HEK293T (cell line): ENCODE results near the gene KRT85.

Experiments
- CTCF ChIA-PET: fragments of 350-600 bp; formaldehyde crosslinking; extraction: SDS; loops from one replicate; lab custom pipeline; 2021; ENCODE audit warnings: antibody characterized with exemption, inconsistent platforms; lab: Yijun Ruan, JAX
- POLR2A ChIA-PET: fragments of 350-600 bp; formaldehyde crosslinking; extraction: SDS; loops from one replicate; lab custom pipeline; 2020; ENCODE audit warnings: antibody characterized with exemption, inconsistent platforms; lab: Yijun Ruan, JAX
- DNase-seq: peaks from one replicate; pipeline ENCODE4 v3.0.0; 2012; ENCODE audit warnings: mixed read lengths; ENCODE audit errors: extremely low spot score
- ARNT ChIP-seq: fragments of 450-650 bp; IDR thresholded peaks from 2 replicates; pipeline ENCODE4 v1.6.1; 2017; ENCODE audit warnings: mild to moderate bottlenecking
- BHLHE40 ChIP-seq: fragments of 450-650 bp; IDR thresholded peaks from 2 replicates; pipeline ENCODE4 v1.6.1; 2016; ENCODE audit warnings: mild to moderate bottlenecking, moderate library complexity, borderline replicate concordance
- CTBP1 ChIP-seq: fragments of 450-650 bp; IDR thresholded peaks from 2 replicates; pipeline ENCODE4 v1.6.1; 2016; ENCODE audit warnings: borderline replicate concordance
- ELF4 ChIP-seq: fragments of 450-650 bp; IDR thresholded peaks from 2 replicates; pipeline ENCODE4 v1.6.1; 2017; ENCODE audit warnings: antibody characterized with exemption
- FOXA1 ChIP-seq: fragments of 450-650 bp; IDR thresholded peaks from 2 replicates; pipeline ENCODE4 v1.6.1; 2016; ENCODE audit warnings: mild to moderate bottlenecking
- FOXK2 ChIP-seq: fragments of 450-650 bp; IDR thresholded peaks from 2 replicates; pipeline ENCODE4 v1.6.1; 2016; ENCODE audit warnings: mild to moderate bottlenecking
- FOXM1 ChIP-seq: fragments of 450-650 bp; IDR thresholded peaks from 2 replicates; pipeline ENCODE4 v1.6.1; 2017; ENCODE audit warnings: mild to moderate bottlenecking, borderline replicate concordance
- HDGF ChIP-seq: fragments of 450-650 bp; IDR thresholded peaks from 2 replicates; pipeline ENCODE4 v1.6.1; 2017; ENCODE audit warnings: antibody characterized with exemption, borderline replicate concordance
- L3MBTL2 ChIP-seq: fragments of 450-650 bp; conservative IDR thresholded peaks from 2 replicates; pipeline ENCODE4 v1.6.1; 2016; ENCODE audit warnings: mild to moderate bottlenecking
- LEF1 ChIP-seq: fragments of 450-650 bp; IDR thresholded peaks from 2 replicates; pipeline ENCODE4 v1.6.1; 2017; ENCODE audit warnings: mild to moderate bottlenecking, borderline replicate concordance
- NFRKB ChIP-seq: fragments of 450-650 bp; IDR thresholded peaks from 2 replicates; pipeline ENCODE4 v1.6.1; 2016; ENCODE audit warnings: mild to moderate bottlenecking, moderate library complexity
- SP1 ChIP-seq: fragments of 450-650 bp; IDR thresholded peaks from 2 replicates; pipeline ENCODE4 v1.6.1; 2017
- SUZ12 ChIP-seq: fragments of 450-650 bp; IDR thresholded peaks from 2 replicates; pipeline ENCODE4 v1.6.1; 2016; ENCODE audit warnings: mild to moderate bottlenecking
- TARDBP ChIP-seq: fragments of 450-650 bp; IDR thresholded peaks from 2 replicates; pipeline ENCODE4 v1.6.1; 2016
- ZNF384 ChIP-seq: fragments of 450-650 bp; IDR thresholded peaks from 2 replicates; pipeline ENCODE4 v1.6.1; 2016
- TF ChIP-seq, protein P1 (sequence below): fragments of 450-650 bp; IDR thresholded peaks from 2 replicates; pipeline ENCODE4 v1.6.1; 2016

KRT85 gene

DNA sequence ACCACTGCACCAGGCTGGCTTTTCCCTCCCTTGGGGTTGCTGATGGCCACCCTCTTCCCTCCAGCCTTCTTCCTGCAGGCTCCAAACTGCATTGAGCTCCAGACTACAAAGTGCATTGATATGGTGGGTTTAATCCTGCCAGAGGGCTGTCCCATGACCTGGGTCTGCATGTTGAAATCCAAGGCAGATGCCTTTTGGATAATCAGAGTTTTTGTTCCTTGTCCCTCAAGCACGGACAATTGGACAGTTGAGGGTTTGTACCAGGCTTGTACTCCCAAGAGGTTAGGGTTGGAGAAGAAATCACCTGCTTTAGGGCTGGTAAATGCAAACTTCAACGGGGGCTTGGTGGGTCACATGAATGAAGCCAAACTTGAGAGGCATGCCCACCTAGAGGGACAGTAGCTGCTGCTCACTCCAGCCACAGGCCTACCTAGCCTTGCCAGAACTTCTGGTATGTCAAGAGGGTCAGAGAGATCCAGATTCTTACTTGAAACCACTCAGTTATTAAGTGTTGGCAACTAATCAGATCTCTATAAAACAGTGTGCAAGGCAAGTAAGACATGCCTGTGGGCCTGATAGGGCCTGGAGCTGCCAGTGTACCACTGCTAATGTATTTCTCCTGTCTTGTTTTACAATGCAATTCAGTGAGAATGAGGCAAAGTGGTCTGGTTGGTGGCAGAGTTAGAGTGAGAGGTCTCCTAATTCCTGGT, 24.3 kb downstream of the KRT85 start:
- POLR2A ChIA-PET = no interaction called here
- CTCF ChIA-PET = no interaction called here
- no peak for DNase-seq

DNA sequence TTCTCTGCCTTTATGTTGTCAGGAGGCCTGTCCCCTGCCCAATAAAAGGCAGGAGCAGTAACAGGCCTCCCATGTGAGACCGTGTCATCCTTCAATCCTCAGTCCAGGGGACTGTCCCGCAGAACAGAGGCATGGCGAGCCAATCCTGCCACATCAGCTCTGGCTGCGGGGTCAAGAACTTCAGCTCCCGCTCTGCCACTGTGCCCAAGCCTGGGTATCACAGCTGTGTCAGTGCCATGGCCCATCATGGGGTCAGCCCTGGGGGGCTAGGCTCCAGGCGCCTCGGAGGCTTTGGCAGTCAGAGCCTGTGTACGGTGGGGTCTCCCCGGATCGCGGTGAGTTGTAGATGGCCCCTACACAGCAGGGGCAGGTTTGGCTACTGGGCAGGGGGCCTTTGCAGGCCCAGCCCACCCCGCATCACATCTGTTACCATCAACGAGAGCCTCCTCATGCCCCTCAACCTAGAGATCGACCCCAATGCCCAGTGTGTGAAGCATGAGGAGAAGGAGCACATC, 26.2 kb downstream of the KRT85 start:
- TF ChIP-seq CTBP1 (no peak), L3MBTL2 (no peak), HDGF (no peak), LEF1 (no peak), FOXK2 (no peak), SP1 (no peak), FOXA1 (no peak), ARNT (no peak), BHLHE40 (no peak), ZNF384 (no peak), NFRKB (no peak), ELF4 (no peak), SUZ12 (no peak), FOXM1 (no peak)
- TF ChIP-seq, protein P1, sequence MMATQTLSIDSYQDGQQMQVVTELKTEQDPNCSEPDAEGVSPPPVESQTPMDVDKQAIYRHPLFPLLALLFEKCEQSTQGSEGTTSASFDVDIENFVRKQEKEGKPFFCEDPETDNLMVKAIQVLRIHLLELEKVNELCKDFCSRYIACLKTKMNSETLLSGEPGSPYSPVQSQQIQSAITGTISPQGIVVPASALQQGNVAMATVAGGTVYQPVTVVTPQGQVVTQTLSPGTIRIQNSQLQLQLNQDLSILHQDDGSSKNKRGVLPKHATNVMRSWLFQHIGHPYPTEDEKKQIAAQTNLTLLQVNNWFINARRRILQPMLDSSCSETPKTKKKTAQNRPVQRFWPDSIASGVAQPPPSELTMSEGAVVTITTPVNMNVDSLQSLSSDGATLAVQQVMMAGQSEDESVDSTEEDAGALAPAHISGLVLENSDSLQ = no peak
- POLR2A ChIA-PET = no interaction called here
- DNase-seq = no peak
- CTCF ChIA-PET = interaction anchor here (0.6 kb wide), 1 partner anchor 223 kb away, joined by 3 read pairs; no protein-coding TSS in a partner anchor

More for the DNA sequence above, 24.3 kb downstream of the KRT85 start:
- TF ChIP-seq SP1 = no peak
- no peak for TF ChIP-seq NFRKB
- no peak for TF ChIP-seq FOXM1
- TF ChIP-seq CTBP1 = no peak
- no peak for TF ChIP-seq HDGF
- no peak for TF ChIP-seq TARDBP
- TF ChIP-seq FOXA1 = no peak

DNA sequence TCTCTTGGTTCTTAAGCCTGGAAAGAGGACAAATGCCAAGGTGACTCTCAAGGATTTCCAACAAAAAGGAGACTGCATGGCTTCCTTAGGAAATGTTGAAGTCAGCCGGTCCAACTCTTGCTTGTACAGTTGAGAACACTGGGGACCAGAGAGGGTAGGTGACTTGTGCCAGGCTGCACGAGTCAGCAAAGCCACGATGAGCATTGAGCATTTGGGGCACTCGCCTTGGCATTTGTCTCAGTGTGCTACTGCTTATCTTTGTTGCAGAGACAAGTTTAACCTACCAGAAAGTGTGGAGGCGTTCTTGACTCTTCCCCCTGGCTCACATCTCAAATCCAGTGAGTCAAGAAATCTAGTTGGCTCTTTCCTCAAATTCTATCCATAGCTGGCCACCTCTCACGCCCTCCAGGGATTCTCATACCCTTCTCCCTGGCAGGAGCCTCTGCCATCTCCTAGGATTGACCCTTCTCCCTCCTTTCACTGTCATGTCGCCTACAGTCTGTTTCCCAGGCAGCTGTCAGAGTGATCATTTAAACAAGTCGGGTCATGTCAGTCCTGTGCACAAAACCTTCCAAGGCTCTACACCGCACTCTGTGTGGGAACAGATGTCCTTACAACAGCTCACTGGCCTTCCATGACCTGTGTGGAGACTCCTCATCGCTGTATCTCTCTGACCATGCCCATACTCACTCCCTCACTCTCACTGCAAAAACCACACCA, 28.9 kb downstream of the KRT85 start:
- ChIA-PET CTCF (interaction anchor here (0.6 to 1.3 kb wide), 2 partner anchors 57 to 117 kb away, joined by 3 read pairs; no protein-coding TSS in a partner anchor), POLR2A (interaction anchor here (1.3 kb wide), 1 partner anchor 9 kb away, joined by 3 read pairs; no protein-coding TSS in a partner anchor)
- TF ChIP-seq, protein P1 = no peak
- TF ChIP-seq LEF1 (no peak), BHLHE40 (no peak), FOXA1 (no peak), ELF4 (no peak), SUZ12 (no peak), SP1 (no peak)
- no peak for DNase-seq

DNA sequence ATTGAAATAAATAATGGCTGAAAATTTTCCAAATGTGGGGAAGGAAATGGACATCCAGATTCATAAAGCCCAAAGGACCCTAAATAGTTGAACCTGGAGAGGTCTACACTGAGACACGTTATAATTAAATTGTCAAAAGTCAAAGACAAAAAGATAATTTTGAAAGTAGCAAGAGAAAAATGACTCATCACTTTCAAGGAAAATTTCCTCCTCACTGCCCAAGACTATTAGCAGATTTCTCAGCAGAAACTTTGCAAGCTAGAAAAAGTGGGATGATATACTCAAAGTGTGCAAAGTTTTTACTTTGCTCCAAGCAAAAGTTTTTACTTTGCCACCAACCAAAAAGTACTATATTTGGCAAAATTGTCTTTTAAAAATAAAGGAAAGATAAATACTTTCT, 30.2 kb downstream of the KRT85 start:
- POLR2A ChIA-PET = no interaction called here
- CTCF ChIA-PET = interaction anchor here (1.3 kb wide), 1 partner anchor 10 kb away, joined by 5 read pairs; no protein-coding TSS in a partner anchor
- TF ChIP-seq FOXM1 (no peak), HDGF (no peak), FOXA1 (no peak), ZNF384 (no peak), LEF1 (no peak), TARDBP (no peak), ARNT (no peak), ELF4 (no peak), SUZ12 (no peak), BHLHE40 (no peak), NFRKB (no peak), L3MBTL2 (no peak)
- TF ChIP-seq, protein P1 = no peak
- no peak for DNase-seq

DNA sequence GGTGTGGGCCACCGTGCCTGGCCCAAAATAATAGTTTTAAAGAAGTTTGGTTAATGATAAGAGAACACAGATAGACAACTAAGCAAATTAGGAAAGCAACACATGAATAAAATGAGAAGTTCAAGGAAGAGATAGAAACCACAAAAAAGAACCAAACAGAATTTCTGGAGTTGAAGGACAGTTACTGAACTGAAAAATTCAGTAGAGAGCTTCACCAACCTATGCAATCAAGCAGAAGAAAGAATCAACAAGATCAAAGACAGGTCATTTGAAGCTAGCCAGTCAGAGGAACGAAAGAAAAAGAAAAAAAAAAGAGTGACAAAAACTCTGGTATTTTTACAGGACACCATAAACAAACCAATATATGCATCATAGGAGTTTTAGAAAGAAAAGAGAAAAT, 30.6 kb downstream of the KRT85 start:
- ChIA-PET CTCF (interaction anchor here (1.3 kb wide), 1 partner anchor 10 kb away, joined by 5 read pairs; no protein-coding TSS in a partner anchor), POLR2A (no interaction called here)
- DNase-seq = no peak
- no peak for TF ChIP-seq TARDBP
- TF ChIP-seq SP1 = no peak

DNA sequence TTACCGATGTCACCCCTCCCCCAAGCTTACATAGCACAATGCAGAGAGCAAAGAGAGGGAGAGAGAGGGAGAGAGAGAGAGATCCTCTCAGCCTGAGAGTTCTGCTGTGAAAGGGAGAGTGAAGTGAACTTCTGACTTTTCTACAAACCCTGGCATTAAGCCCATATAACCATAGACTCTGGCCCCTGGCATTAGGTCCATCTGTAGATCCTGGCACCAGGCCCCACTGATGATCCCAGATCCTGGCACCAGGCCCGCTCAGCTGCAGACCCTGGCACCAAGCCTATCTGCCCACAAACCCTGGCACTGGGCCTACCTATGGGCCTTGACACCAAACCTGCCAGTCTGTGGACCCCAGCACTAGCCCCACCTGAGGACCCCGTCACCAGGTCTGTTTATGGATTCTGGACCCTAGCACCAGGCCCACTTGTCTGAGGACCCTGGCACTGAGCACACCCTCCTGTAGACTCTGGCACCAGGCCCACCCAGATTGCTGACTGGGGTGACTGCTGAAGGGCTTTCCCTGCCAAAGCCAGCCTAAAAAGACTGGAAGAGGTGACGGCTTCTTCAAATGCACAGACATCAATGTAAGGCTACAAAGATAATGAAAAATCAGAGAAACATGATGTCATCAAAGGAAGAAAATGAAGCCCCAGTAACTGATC, 31.6 kb downstream of the KRT85 start:
- ChIA-PET CTCF (interaction anchor here (0.6 kb wide), 1 partner anchor 656 kb away, joined by 3 read pairs; no protein-coding TSS in a partner anchor), POLR2A (no interaction called here)

More for the DNA sequence above, 31.6 kb downstream of the KRT85 start:
- no peak for DNase-seq
- TF ChIP-seq NFRKB = no peak
- TF ChIP-seq BHLHE40 = no peak
- no peak for TF ChIP-seq TARDBP
- TF ChIP-seq L3MBTL2 = no peak
- TF ChIP-seq ARNT = no peak
